Measurements from ENCODE around the gene BRSK2.
"Not testable (repeated sequence)": the region's sequence is repeated elsewhere in the genome, so short reads cannot be mapped to it uniquely, and the experiment has no call there.

Gene BRSK2

GRCh38 chr11:1353383-1354124, 36.2 kb upstream of the BRSK2 start:
- no peak overlapping the region for H3K4me3 ChIP-seq (ENCODE audit: low read depth, low read length)

- H3K4me3 ChIP-seq (ENCODE audit: low read depth, low read length), result no peak overlapping the region
Observed at GRCh38 chr11:1354125-1354938, 35.4 kb upstream of the BRSK2 start.

GRCh38 chr11:1356007-1356435, 33.7 kb upstream of the BRSK2 start:
- H3K4me3 ChIP-seq (ENCODE audit: low read depth, low read length), result no peak overlapping the region

GRCh38 chr11:1356478-1356960, 33.2 kb upstream of the BRSK2 start:
- H3K4me3 ChIP-seq (ENCODE audit: low read depth, low read length), result no peak overlapping the region

- H3K4me3 ChIP-seq (ENCODE audit: low read depth, low read length), result no peak overlapping the region
Observed at GRCh38 chr11:1358286-1358685, 31.4 kb upstream of the BRSK2 start.

GRCh38 chr11:1358931-1359330, 30.8 kb upstream of the BRSK2 start:
- not testable (repeated sequence) for H3K4me3 ChIP-seq (ENCODE audit: low read depth, low read length)

- H3K4me3 ChIP-seq (ENCODE audit: low read depth, low read length), result no peak overlapping the region
Observed at GRCh38 chr11:1359556-1359955, 30.2 kb upstream of the BRSK2 start.

- no peak overlapping the region for H3K4me3 ChIP-seq (ENCODE audit: low read depth, low read length)
Observed at GRCh38 chr11:1360181-1360834, 29.4 kb upstream of the BRSK2 start.

GRCh38 chr11:1360835-1361357, 28.8 kb upstream of the BRSK2 start:
- H3K4me3 ChIP-seq (ENCODE audit: low read depth, low read length), result no peak overlapping the region

GRCh38 chr11:1361882-1362281, 27.9 kb upstream of the BRSK2 start:
- no peak overlapping the region for H3K4me3 ChIP-seq (ENCODE audit: low read depth, low read length)

- H3K4me3 ChIP-seq (ENCODE audit: low read depth, low read length), result no peak overlapping the region
Observed at GRCh38 chr11:1367721-1368120, 22.0 kb upstream of the BRSK2 start.

- no peak overlapping the region for H3K4me3 ChIP-seq (ENCODE audit: low read depth, low read length)
Observed at GRCh38 chr11:1368216-1368615, 21.5 kb upstream of the BRSK2 start.

- H3K4me3 ChIP-seq (ENCODE audit: low read depth, low read length), result no peak overlapping the region
Observed at GRCh38 chr11:1368966-1369365, 20.8 kb upstream of the BRSK2 start.

- no peak overlapping the region for H3K4me3 ChIP-seq (ENCODE audit: low read depth, low read length)
Observed at GRCh38 chr11:1369371-1370005, 20.2 kb upstream of the BRSK2 start.

GRCh38 chr11:1370186-1371025, 19.3 kb upstream of the BRSK2 start:
- H3K4me3 ChIP-seq (ENCODE audit: low read depth, low read length), result no peak overlapping the region

- H3K4me3 ChIP-seq (ENCODE audit: low read depth, low read length), result no peak overlapping the region
Observed at GRCh38 chr11:1371026-1371325, 18.8 kb upstream of the BRSK2 start.

GRCh38 chr11:1371377-1371776, 18.4 kb upstream of the BRSK2 start:
- no peak overlapping the region for H3K4me3 ChIP-seq (ENCODE audit: low read depth, low read length)

- H3K4me3 ChIP-seq (ENCODE audit: low read depth, low read length), result no peak overlapping the region
Observed at GRCh38 chr11:1371836-1372465, 17.8 kb upstream of the BRSK2 start.

- H3K4me3 ChIP-seq (ENCODE audit: low read depth, low read length), result no peak overlapping the region
Observed at GRCh38 chr11:1372660-1373059, 17.1 kb upstream of the BRSK2 start.

Measured in iPS-11a (cell line).